ENCODE results near the gene OR8B8.

Gene OR8B8

GRCh38 chr11:124445646-124446150, at the start of gene OR8B8:
OR8B8 (minus strand) TSS chr11:124445696; CDS start chr11:124441085, 4,611 bp downstream.
- TF ChIP-seq TAF1 (IDR thresholded peaks at IDR 0.05; ENCODE audit: low read depth) (no peak), TCF12 (IDR thresholded peaks at IDR 0.05; ENCODE audit: low read depth) (no peak), CEBPB (IDR thresholded peaks at IDR 0.05) (no peak), EGR1 (IDR thresholded peaks at IDR 0.05) (no peak)

- no peak for TF ChIP-seq CEBPB (IDR thresholded peaks at IDR 0.05)
- TF ChIP-seq TAF1 (IDR thresholded peaks at IDR 0.05; ENCODE audit: low read depth), result no peak
- TF ChIP-seq ZBTB7A (IDR thresholded peaks at IDR 0.05; ENCODE audit: low read depth), result no peak
- TF ChIP-seq REST (IDR thresholded peaks at IDR 0.05; ENCODE audit: low read depth), result no peak
- TF ChIP-seq FOXM1 (IDR thresholded peaks at IDR 0.05; ENCODE audit: borderline replicate concordance, low read depth), result no peak
- TF ChIP-seq CREB1 (IDR thresholded peaks at IDR 0.05; ENCODE audit: low read depth), result no peak
- no peak for TF ChIP-seq TCF12 (IDR thresholded peaks at IDR 0.05; ENCODE audit: low read depth)
- TF ChIP-seq MAX (IDR thresholded peaks at IDR 0.05), result no peak
- TF ChIP-seq RAD21 (IDR thresholded peaks at IDR 0.05; ENCODE audit: low read depth), result no peak
- TF ChIP-seq EGR1 (IDR thresholded peaks at IDR 0.05), result no peak
- TF ChIP-seq USF1 (IDR thresholded peaks at IDR 0.05), result no peak
- no peak for TF ChIP-seq TEAD4 (IDR thresholded peaks at IDR 0.05)
- no peak for TF ChIP-seq YY1 (IDR thresholded peaks at IDR 0.05; ENCODE audit: low read depth)
- TF ChIP-seq NFIC (IDR thresholded peaks at IDR 0.05), result no peak
- no peak for TF ChIP-seq EP300 (IDR thresholded peaks at IDR 0.05; ENCODE audit: borderline replicate concordance)
Observed at GRCh38 chr11:124493016-124493655, 47.6 kb upstream of the OR8B8 start.

- no peak for TF ChIP-seq YY1 (IDR thresholded peaks at IDR 0.05; ENCODE audit: low read depth)
- no peak for TF ChIP-seq TAF1 (IDR thresholded peaks at IDR 0.05; ENCODE audit: low read depth)
- TF ChIP-seq USF1 (IDR thresholded peaks at IDR 0.05), result no peak
- no peak for TF ChIP-seq EP300 (IDR thresholded peaks at IDR 0.05; ENCODE audit: borderline replicate concordance)
- no peak for TF ChIP-seq FOXM1 (IDR thresholded peaks at IDR 0.05; ENCODE audit: borderline replicate concordance, low read depth)
- no peak for TF ChIP-seq ZBTB7A (IDR thresholded peaks at IDR 0.05; ENCODE audit: low read depth)
- TF ChIP-seq MAX (IDR thresholded peaks at IDR 0.05), result no peak
- no peak for TF ChIP-seq NFIC (IDR thresholded peaks at IDR 0.05)
- TF ChIP-seq RAD21 (IDR thresholded peaks at IDR 0.05; ENCODE audit: low read depth), result no peak
- TF ChIP-seq CREB1 (IDR thresholded peaks at IDR 0.05; ENCODE audit: low read depth), result no peak
- TF ChIP-seq EGR1 (IDR thresholded peaks at IDR 0.05), result no peak
- no peak for TF ChIP-seq REST (IDR thresholded peaks at IDR 0.05; ENCODE audit: low read depth)
Observed at GRCh38 chr11:124483422-124483821, 37.9 kb upstream of the OR8B8 start.

- TF ChIP-seq EP300 (IDR thresholded peaks at IDR 0.05; ENCODE audit: borderline replicate concordance) (no peak), MAX (IDR thresholded peaks at IDR 0.05) (no peak), CREB1 (IDR thresholded peaks at IDR 0.05; ENCODE audit: low read depth) (no peak), TCF12 (IDR thresholded peaks at IDR 0.05; ENCODE audit: low read depth) (no peak), NFIC (IDR thresholded peaks at IDR 0.05) (no peak), ZBTB7A (IDR thresholded peaks at IDR 0.05; ENCODE audit: low read depth) (no peak), REST (IDR thresholded peaks at IDR 0.05; ENCODE audit: low read depth) (no peak), EGR1 (IDR thresholded peaks at IDR 0.05) (no peak), FOXM1 (IDR thresholded peaks at IDR 0.05; ENCODE audit: borderline replicate concordance, low read depth) (no peak), CEBPB (IDR thresholded peaks at IDR 0.05) (no peak), TEAD4 (IDR thresholded peaks at IDR 0.05) (no peak), RAD21 (IDR thresholded peaks at IDR 0.05; ENCODE audit: low read depth) (no peak), USF1 (IDR thresholded peaks at IDR 0.05) (no peak), YY1 (IDR thresholded peaks at IDR 0.05; ENCODE audit: low read depth) (no peak), TAF1 (IDR thresholded peaks at IDR 0.05; ENCODE audit: low read depth) (no peak)
Observed at GRCh38 chr11:124482362-124483147, 37.1 kb upstream of the OR8B8 start.

All from Ishikawa (cell line).